ENCODE measurements around the gene KNCN. TPM values are rescaled to one million over a fixed set of nuclear protein-coding genes. Genes with fewer than 3 reads are reported as not detected.

Gene KNCN
- total RNA-seq, 1 donor from 2014 or later, result not detected

DNA sequence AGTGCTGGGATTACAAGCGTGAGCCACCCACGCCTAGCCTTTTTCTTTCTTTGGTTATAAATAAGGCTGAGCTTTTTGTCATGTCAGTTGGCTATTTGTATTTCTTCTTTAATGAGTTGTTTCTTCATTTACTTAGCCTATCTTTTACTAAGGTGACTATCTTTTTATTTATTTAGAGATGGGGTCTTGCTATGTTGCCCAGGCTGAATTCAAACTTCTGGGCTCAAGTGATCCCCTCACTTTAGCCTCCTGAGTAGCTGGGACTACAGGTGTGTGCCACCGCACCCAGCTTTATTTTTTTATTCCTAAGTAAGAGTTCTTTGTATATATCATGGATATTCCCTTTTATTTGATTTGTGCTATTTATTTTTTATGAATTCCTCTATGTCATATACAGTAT lies 49.9 kb downstream of the KNCN start:
- intact Hi-C loops (cut with DNase I), result no loop called here
- H3K4me3 ChIP-seq, result no peak overlapping the region
- DNase-seq (ENCODE audit: low spot score in 2 of 2), result no peak
- no peak overlapping the region for H3K27ac ChIP-seq
- no peaks in the 10 kb centered on the region for H3K27me3 ChIP-seq
- H3K4me1 ChIP-seq, result no peaks in the 10 kb centered on the region
- TF ChIP-seq CTCF (IDR thresholded peaks at IDR 0.05), result no peak
- no peaks in the 10 kb centered on the region for H3K9me3 ChIP-seq
- H3K36me3 ChIP-seq, result no peaks in the 10 kb centered on the region

- intact Hi-C loops (cut with DNase I), result no loop called here
These were observed 53.8 kb downstream of the KNCN start for GRCh38 chr1:46497665-46498064.

DNA sequence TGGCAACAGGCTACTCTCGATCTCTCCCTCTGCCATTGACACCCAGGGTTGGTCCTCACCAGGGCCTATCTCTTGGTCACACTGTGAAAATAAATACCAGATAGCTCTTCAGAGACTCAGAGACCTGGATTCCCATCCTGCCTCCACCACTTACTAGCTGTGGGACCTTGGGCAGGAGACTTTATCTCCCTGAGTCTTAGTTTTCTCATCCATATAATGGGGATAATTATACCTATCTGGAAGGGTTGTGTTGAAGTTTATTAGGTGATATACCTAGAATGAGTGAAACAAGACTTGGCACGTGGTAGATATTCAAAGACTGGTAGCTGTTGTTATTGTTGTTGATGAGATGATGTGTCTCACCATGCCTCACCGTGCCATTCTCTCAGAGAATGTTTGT lies 54.4 kb downstream of the KNCN start:
- intact Hi-C loops (cut with DNase I), result no loop called here
- Histone ChIP-seq H3K27me3 (no peaks in the 10 kb centered on the region), H3K9me3 (no peaks in the 10 kb centered on the region), H3K27ac (no peak overlapping the region), H3K4me3 (no peak overlapping the region), H3K36me3 (no peaks in the 10 kb centered on the region), H3K4me1 (no peaks in the 10 kb centered on the region)
- no peak for TF ChIP-seq CTCF (IDR thresholded peaks at IDR 0.05)
- no peak for DNase-seq (ENCODE audit: low spot score in 2 of 2)

More at GRCh38 chr1:46497665-46498064, 53.8 kb downstream of the KNCN start:
- Histone ChIP-seq H3K27me3 (no peaks in the 10 kb centered on the region), H3K36me3 (no peaks in the 10 kb centered on the region), H3K4me3 (no peak overlapping the region), H3K27ac (no peak overlapping the region), H3K9me3 (no peaks in the 10 kb centered on the region), H3K4me1 (no peaks in the 10 kb centered on the region)
- no peak for DNase-seq (ENCODE audit: low spot score in 2 of 2)
- TF ChIP-seq CTCF (IDR thresholded peaks at IDR 0.05), result no peak

GRCh38 chr1:46496505-46496904 lies 54.9 kb downstream of the KNCN start:
- intact Hi-C loops (cut with DNase I), result no loop called here
- Histone ChIP-seq H3K9me3 (no peaks in the 10 kb centered on the region), H3K4me3 (no peak overlapping the region), H3K36me3 (no peaks in the 10 kb centered on the region), H3K27me3 (peaks cover 3% of the 10 kb centered on the region), H3K27ac (no peak overlapping the region), H3K4me1 (no peaks in the 10 kb centered on the region)
- no peak for TF ChIP-seq CTCF (IDR thresholded peaks at IDR 0.05)
- DNase-seq (ENCODE audit: low spot score in 2 of 2), result no peak

- no peaks in the 10 kb centered on the region for H3K9me3 ChIP-seq
- no peak overlapping the region for H3K4me3 ChIP-seq
- H3K27me3 ChIP-seq, result peaks cover 10% of the 10 kb centered on the region
- no peaks in the 10 kb centered on the region for H3K36me3 ChIP-seq
- intact Hi-C loops (cut with DNase I), result no loop called here
- H3K4me1 ChIP-seq, result peaks cover 0 to under 1% of the 10 kb centered on the region in 2 donors
- TF ChIP-seq CTCF (IDR thresholded peaks at IDR 0.05), result no peak
- no peak for DNase-seq (ENCODE audit: low spot score in 2 of 2)
- H3K27ac ChIP-seq, result no peak overlapping the region
These were observed 55.7 kb downstream of the KNCN start for GRCh38 chr1:46495778-46496177.

Other genes starting within 250 kb of the KNCN start
- gene LRRC41, start 248.0 kb downstream of the KNCN start, total RNA-seq, result 102 TPM
- 120 TPM for gene UQCRH, start 247.9 kb downstream of the KNCN start, total RNA-seq
- 6.1 TPM for gene NSUN4, start 210.8 kb downstream of the KNCN start, total RNA-seq
- gene FAAH, start 157.3 kb downstream of the KNCN start, total RNA-seq, result 6.0 TPM
- not detected for gene DMBX1, start 61.8 kb downstream of the KNCN start, total RNA-seq
- 47.8 TPM for gene MKNK1, start 52.6 kb upstream of the KNCN start, total RNA-seq
- gene MOB3C, start 65.2 kb upstream of the KNCN start, total RNA-seq, result 16.1 TPM
- gene ATPAF1, start 116.7 kb upstream of the KNCN start, total RNA-seq, result 23.6 TPM
- not detected for gene TEX38, start 120.2 kb upstream of the KNCN start, total RNA-seq
- 99.8 TPM for gene EFCAB14, start 167.5 kb upstream of the KNCN start, total RNA-seq
- 243 TPM for gene CYP4B1, start 247.4 kb upstream of the KNCN start, total RNA-seq

Measured in ascending aorta (tissue), 2 donors.